ENCODE data around the gene KMT2E. TPM values are rescaled to one million over a fixed set of nuclear protein-coding genes. Genes with fewer than 3 reads are reported as not detected.

KMT2E gene
- total RNA-seq, 3 donors from 2014 or later (not counting 1 experiment from before 2014, with no cell fraction given): 272 to 353 (median 345) TPM

- Histone ChIP-seq H3K4me1 (ENCODE audit: control insufficient read depth, insufficient read depth, low read length) (peaks cover 16% of the 10 kb centered on the region), H3K4me3 (ENCODE audit: low read length) (peak overlapping the region; percentile 81), H3K27me3 (ENCODE audit: control insufficient read depth, insufficient read depth, low read length) (no peaks in the 10 kb centered on the region), H3K36me3 (ENCODE audit: control insufficient read depth, insufficient read depth, low read length) (peaks cover 3% of the 10 kb centered on the region), H3K27ac (ENCODE audit: low read length) (peak overlapping the region; percentile 98), H3K9me3 (ENCODE audit: control insufficient read depth, insufficient read depth, low read length) (no peaks in the 10 kb centered on the region)
- intact Hi-C loops (cut with micrococcal nuclease): loop anchor here (1.0 to 5.0 kb wide), 6 partner anchors 27 to 503 kb away; no protein-coding TSS in a partner anchor
- peak; percentile 88 to 97 (median 91) for ATAC-seq
- peak; percentile 65 for TF ChIP-seq CTCF (IDR thresholded peaks at IDR 0.05)
- WGBS (ENCODE audit: insufficient coverage): under 1% methylated on average over 62 of the region's 62 CpGs
- H3K4me1 Mint-ChIP-seq: peaks cover 34 to 49% of the 10 kb centered on the region in 2 donors
- H3K4me3 Mint-ChIP-seq: peak overlapping the region; percentile 98
- peak overlapping the region in 1 of 2 donors; percentile 98 for H3K27ac Mint-ChIP-seq
- no peaks in the 10 kb centered on the region for H3K27me3 Mint-ChIP-seq (ENCODE audit: low read depth in 2 of 2)
- H3K36me3 Mint-ChIP-seq: no peaks in the 10 kb centered on the region
- H3K9me3 Mint-ChIP-seq: no peaks in the 10 kb centered on the region
- peak; percentile 81 to 90 for DNase-seq
Measured at GRCh38 chr7:104983578-104984539, 30.1 kb upstream of the KMT2E start.

- Mint-ChIP-seq H3K9me3 (no peaks in the 10 kb centered on the region), H3K27me3 (ENCODE audit: low read depth in 2 of 2) (no peaks in the 10 kb centered on the region), H3K27ac (peak overlapping the region in 1 of 2 donors; percentile 98), H3K36me3 (no peaks in the 10 kb centered on the region), H3K4me1 (peaks cover 34 to 49% of the 10 kb centered on the region in 2 donors), H3K4me3 (peak overlapping the region; percentile 98)
- WGBS (ENCODE audit: insufficient coverage): 53% methylated on average over 3 of the region's 7 CpGs
- TF ChIP-seq CTCF (IDR thresholded peaks at IDR 0.05): no peak
- Histone ChIP-seq H3K36me3 (ENCODE audit: control insufficient read depth, insufficient read depth, low read length) (peaks cover 5% of the 10 kb centered on the region), H3K27ac (ENCODE audit: low read length) (peak overlapping the region; percentile 98), H3K27me3 (ENCODE audit: control insufficient read depth, insufficient read depth, low read length) (no peaks in the 10 kb centered on the region), H3K4me1 (ENCODE audit: control insufficient read depth, insufficient read depth, low read length) (peaks cover 16% of the 10 kb centered on the region), H3K9me3 (ENCODE audit: control insufficient read depth, insufficient read depth, low read length) (no peaks in the 10 kb centered on the region), H3K4me3 (ENCODE audit: low read length) (peak overlapping the region; percentile 81)
- intact Hi-C loops (cut with micrococcal nuclease): loop anchor here (1.0 to 5.0 kb wide), 3 partner anchors 29 to 503 kb away; no protein-coding TSS in a partner anchor
- ATAC-seq (no peak), DNase-seq (no peak)
Measured at GRCh38 chr7:104984585-104985258, 29.3 kb upstream of the KMT2E start.

DNA sequence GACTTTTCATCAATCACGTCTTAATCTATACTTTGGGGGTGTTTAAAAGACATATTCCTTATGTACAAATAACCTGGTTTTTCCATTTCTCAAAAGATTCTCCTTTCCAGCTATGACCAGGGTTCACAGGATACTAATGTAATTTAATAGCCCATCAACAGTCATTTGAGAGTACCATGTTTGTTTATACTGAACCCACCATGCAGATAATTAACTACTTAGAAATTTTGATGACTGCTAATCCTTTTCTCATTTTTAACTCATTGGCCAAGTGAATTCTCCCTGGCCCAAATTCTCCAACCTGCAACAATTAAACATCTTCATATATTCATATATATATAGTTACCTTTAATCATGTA, 28.8 kb upstream of the KMT2E start:
- Histone ChIP-seq H3K27ac (ENCODE audit: low read length) (peak overlapping the region; percentile 98), H3K4me1 (ENCODE audit: control insufficient read depth, insufficient read depth, low read length) (peaks cover 16% of the 10 kb centered on the region), H3K9me3 (ENCODE audit: control insufficient read depth, insufficient read depth, low read length) (no peaks in the 10 kb centered on the region), H3K36me3 (ENCODE audit: control insufficient read depth, insufficient read depth, low read length) (peaks cover 10% of the 10 kb centered on the region), H3K27me3 (ENCODE audit: control insufficient read depth, insufficient read depth, low read length) (no peaks in the 10 kb centered on the region), H3K4me3 (ENCODE audit: low read length) (no peak overlapping the region)
- no peaks in the 10 kb centered on the region for H3K27me3 Mint-ChIP-seq (ENCODE audit: low read depth in 2 of 2)
- intact Hi-C loops (cut with micrococcal nuclease): no loop called here
- no CpG with 5 or more reads among the region's 1 CpG for WGBS (ENCODE audit: insufficient coverage)
- H3K4me1 Mint-ChIP-seq: peaks cover 34 to 49% of the 10 kb centered on the region in 2 donors
- no peaks in the 10 kb centered on the region for H3K9me3 Mint-ChIP-seq
- H3K36me3 Mint-ChIP-seq: no peaks in the 10 kb centered on the region
- TF ChIP-seq CTCF (IDR thresholded peaks at IDR 0.05): no peak
- peak overlapping the region in 1 of 2 donors; percentile 98 for H3K27ac Mint-ChIP-seq
- H3K4me3 Mint-ChIP-seq: peak overlapping the region; percentile 35
- DNase-seq (no peak), ATAC-seq (no peak)
